ENCODE data around the gene KBTBD12.

DNA sequence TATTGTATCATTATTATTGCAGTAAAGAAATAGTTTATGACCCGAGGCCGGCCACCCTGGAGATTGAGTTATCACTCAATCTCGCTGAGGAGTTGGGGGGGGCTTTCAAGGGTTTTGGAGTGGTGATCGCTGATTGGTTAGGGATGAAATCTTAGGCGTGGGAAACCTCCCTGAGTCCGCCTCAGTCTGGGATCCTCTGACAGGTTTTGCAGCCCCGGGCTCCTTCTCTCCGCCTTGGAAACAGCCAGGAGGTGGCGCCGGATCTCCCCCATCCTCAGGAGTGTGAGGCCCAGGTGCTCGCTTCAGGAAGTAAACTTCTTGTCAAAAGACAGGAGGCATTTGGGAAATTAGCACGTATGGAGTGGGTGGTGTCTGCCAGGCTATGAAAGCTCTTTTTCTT lies 96.1 kb downstream of the KBTBD12 start:
- TF ChIP-seq, protein P1, sequence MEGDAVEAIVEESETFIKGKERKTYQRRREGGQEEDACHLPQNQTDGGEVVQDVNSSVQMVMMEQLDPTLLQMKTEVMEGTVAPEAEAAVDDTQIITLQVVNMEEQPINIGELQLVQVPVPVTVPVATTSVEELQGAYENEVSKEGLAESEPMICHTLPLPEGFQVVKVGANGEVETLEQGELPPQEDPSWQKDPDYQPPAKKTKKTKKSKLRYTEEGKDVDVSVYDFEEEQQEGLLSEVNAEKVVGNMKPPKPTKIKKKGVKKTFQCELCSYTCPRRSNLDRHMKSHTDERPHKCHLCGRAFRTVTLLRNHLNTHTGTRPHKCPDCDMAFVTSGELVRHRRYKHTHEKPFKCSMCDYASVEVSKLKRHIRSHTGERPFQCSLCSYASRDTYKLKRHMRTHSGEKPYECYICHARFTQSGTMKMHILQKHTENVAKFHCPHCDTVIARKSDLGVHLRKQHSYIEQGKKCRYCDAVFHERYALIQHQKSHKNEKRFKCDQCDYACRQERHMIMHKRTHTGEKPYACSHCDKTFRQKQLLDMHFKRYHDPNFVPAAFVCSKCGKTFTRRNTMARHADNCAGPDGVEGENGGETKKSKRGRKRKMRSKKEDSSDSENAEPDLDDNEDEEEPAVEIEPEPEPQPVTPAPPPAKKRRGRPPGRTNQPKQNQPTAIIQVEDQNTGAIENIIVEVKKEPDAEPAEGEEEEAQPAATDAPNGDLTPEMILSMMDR (IDR thresholded peaks at IDR 0.05; ENCODE audit: borderline replicate concordance, extremely low read depth, low read length, poor library complexity, severe bottlenecking), result peak; percentile 40
- no peak for TF ChIP-seq EZH2 (IDR thresholded peaks at IDR 0.05; ENCODE audit: borderline replicate concordance, low read depth, low read length, severe bottlenecking)

All from DND-41 (cell line).